Muscle of leg (tissue), 11 donors: ENCODE data around the gene DLGAP5. TPM values are rescaled to one million over a fixed set of nuclear protein-coding genes. Genes with fewer than 3 reads are reported as not detected.

Source experiments
- DNase-seq: peaks from one replicate; pipeline ENCODE4 v3.0.0; 2013
- H3K27ac ChIP-seq: one replicate; pipeline ENCODE4 v1.5.1; 2013; ENCODE audit warnings: mild to moderate bottlenecking, low read length, control low read depth
- H3K27me3 ChIP-seq: one replicate; pipeline ENCODE4 v1.6.1; 2013; ENCODE audit warnings: low read length; ENCODE audit not compliant: control insufficient read depth, insufficient read depth
- H3K36me3 ChIP-seq: one replicate; pipeline ENCODE4 v1.6.1; 2013; ENCODE audit warnings: low read length; ENCODE audit not compliant: control insufficient read depth, insufficient read depth
- H3K4me1 ChIP-seq: one replicate; pipeline ENCODE4 v1.6.1; 2013; ENCODE audit warnings: low read length; ENCODE audit not compliant: control insufficient read depth, insufficient read depth
- H3K4me3 ChIP-seq: one replicate; pipeline ENCODE4 v1.5.1; 2013; ENCODE audit warnings: low read length, control low read depth
- H3K9me3 ChIP-seq: replicated peaks from 2 replicates; pipeline ENCODE4 v1.6.1; 2013; ENCODE audit warnings: low read depth, low read length; ENCODE audit not compliant: control insufficient read depth
- WGBS: methylation state at CpG from one replicate; pipeline ENCODE4 v1.1.5; 2013; ENCODE audit warnings: missing lambda C conversion rate; ENCODE audit not compliant: insufficient coverage; 5-methylcytosine and 5-hydroxymethylcytosine counted together
- polyA plus RNA-seq, 8 donors: library from polyadenylated mRNA; unstranded; fragments of 120-200 nt; gene quantifications; one replicate each; pipeline versions ENCODE4 v1.2.1 to v1.2.3, GENCODE V29; 2013; ENCODE audit warnings: inconsistent platforms in 1 of 8, low replicate concordance in 1 of 8; ENCODE audit not compliant: insufficient read length in 8 of 8, insufficient read depth in 1 of 8
- total RNA-seq: library from RNA; stranded (reverse); fragments of 120-200 nt; gene quantifications from one replicate; pipeline ENCODE4 v1.2.4, GENCODE V29; 2013

The DLGAP5 gene
- total and polyA plus RNA-seq, 9 donors = 10.4 to 21.0 (median 13.4) TPM

DNA sequence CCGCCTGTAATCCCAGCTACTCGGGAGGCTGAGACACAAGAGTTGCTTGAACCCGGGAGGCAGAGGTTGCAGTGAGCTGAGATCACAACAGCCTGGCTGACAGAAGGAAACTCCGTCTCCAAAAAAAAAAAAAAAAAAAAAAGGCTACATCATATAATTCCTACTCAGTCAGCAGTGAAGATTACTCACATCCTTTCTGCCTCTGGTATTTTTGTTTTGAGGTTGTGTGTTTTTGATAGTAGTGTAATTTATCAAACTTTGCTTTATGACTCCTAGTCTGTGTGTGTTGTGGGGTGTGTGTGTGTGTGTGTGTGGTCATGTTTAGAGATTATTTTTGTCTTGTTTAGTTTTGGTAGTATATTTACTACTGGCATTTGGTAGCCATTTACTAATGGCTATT is 29.8 kb upstream of the DLGAP5 start:
- Histone ChIP-seq H3K27me3 (no peaks in the 10 kb centered on the region), H3K4me3 (no peak overlapping the region), H3K27ac (no peak overlapping the region), H3K9me3 (no peaks in the 10 kb centered on the region), H3K36me3 (no peaks in the 10 kb centered on the region), H3K4me1 (no peaks in the 10 kb centered on the region)
- DNase-seq = no peak
- WGBS = 82% methylated on average over 2 of the region's 4 CpGs

- H3K36me3 ChIP-seq = no peaks in the 10 kb centered on the region
- no peaks in the 10 kb centered on the region for H3K9me3 ChIP-seq
- WGBS = no CpG with 5 or more reads among the region's 1 CpG
- H3K4me3 ChIP-seq = no peak overlapping the region
- no peak overlapping the region for H3K27ac ChIP-seq
- H3K4me1 ChIP-seq = no peaks in the 10 kb centered on the region
- H3K27me3 ChIP-seq = no peaks in the 10 kb centered on the region
- no peak for DNase-seq
Observed at GRCh38 chr14:55220230-55220629, 28.8 kb upstream of the DLGAP5 start.

DNA sequence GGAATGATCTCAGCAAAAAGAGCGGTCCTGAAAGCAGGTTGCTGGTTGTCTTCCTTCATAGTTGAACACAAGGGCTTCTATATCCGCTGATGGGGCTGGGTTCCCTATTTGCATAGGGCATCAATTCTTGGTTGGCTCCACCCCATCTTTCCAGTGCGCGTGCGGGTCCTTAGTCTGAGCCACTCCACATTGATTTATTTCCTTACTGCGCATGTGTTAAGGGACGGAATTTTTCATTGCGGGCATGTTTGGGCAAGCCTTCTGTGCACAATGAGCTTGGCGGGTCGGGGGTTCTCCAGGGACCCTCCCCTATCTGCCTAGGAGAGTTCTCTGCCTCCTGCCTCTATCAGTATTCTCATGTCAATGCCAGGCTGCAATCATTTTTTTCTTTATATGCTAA is 21.2 kb upstream of the DLGAP5 start:
- no peak overlapping the region for H3K27ac ChIP-seq
- WGBS = 86% methylated on average over 10 of the region's 10 CpGs
- H3K9me3 ChIP-seq = no peaks in the 10 kb centered on the region
- H3K4me3 ChIP-seq = no peak overlapping the region
- DNase-seq = no peak
- H3K36me3 ChIP-seq = no peaks in the 10 kb centered on the region
- H3K27me3 ChIP-seq = no peaks in the 10 kb centered on the region
- no peaks in the 10 kb centered on the region for H3K4me1 ChIP-seq

DNA sequence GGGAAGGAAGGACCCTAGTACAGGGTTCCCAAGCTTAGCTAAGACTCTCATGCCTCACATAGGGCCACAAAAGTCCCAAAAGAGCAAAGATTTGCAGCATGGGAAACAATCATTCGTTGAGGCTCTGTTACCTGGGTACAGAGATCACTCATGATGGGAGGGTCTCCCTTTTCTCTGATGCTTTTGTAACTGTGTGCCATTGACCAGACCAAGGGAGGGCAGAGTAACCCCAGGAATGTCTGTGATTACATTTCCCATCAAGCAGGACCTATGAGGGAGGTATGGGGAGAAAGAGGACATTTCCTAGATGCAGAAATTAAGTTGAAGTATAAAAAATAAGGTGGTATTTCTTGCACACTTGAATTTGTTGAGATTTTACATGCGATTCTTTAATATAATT is 16.4 kb upstream of the DLGAP5 start:
- Histone ChIP-seq H3K9me3 (no peaks in the 10 kb centered on the region), H3K27me3 (no peaks in the 10 kb centered on the region), H3K4me1 (no peaks in the 10 kb centered on the region), H3K4me3 (no peak overlapping the region), H3K27ac (no peak overlapping the region), H3K36me3 (no peaks in the 10 kb centered on the region)
- WGBS = 71% methylated on average over 1 of the region's 2 CpGs
- no peak for DNase-seq

DNA sequence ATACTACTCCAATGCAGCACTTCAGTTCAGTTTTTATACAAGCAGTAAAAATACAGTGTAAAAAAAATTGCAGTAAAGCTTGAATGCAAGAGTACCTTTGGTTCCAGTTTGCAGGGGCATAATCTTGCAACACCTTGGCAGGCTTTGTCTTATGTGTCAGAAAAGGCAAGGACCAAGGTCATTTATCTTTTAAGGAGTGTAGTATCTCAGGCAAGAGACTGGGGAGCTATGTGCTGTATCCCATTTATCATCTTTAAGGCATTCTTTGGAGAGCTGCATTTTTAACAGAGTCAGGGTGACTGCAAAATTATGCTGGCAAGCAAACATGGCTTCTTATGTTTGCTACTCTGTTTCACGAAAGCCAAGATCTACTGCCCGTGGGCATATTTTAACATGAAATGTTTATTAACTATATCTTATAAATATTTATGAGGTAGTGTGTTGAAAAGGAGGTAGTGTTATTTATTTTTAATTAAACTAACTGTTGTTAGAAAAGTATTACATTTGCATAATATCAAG is 14.8 kb upstream of the DLGAP5 start:
- Histone ChIP-seq H3K4me1 (no peaks in the 10 kb centered on the region), H3K36me3 (no peaks in the 10 kb centered on the region), H3K4me3 (no peak overlapping the region), H3K27me3 (no peaks in the 10 kb centered on the region), H3K9me3 (no peaks in the 10 kb centered on the region), H3K27ac (no peak overlapping the region)
- no peak for DNase-seq
- no CpG with 5 or more reads among the region's 2 CpGs for WGBS

DNA sequence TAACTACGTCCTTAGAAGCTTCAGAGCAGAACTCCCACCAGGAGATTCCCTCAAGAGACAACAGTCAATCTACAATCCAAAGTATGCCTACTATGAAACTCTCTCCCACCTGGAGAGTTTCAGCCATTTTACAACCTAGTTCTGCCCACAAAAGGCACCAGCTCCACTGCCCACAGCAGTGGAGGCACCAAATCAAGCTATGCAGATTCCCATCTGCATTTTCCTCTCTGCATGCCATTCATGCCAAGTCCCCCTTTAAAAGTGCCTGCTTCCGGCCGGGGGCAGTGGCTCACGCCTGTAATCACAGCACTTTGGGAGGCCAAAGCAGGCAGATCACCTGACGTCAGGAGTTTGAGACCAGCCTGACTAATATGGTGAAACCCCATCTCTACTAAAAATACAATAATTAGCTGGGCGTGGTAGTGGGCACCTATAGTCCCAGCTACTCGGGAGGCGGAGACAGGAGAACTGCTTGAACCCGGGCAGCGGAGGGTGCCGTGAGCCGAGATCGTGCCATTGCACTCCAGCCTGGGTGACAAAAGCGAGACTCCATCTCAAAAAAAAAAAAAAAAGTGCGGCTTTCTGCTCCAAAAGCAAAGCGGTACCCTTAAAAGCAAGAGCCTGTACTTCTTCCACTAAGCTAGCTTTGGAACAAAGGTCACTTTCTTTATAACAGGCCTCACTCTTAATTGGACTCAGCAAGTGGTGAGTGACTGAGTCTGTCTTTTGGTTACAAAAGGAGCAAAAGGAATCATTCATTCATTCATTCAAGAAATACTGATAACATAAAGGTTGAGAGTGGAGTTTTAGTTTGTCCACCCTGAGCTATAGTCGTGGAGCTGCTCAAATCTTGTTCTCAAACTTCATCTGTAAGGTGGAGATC is 10.1 kb upstream of the DLGAP5 start:
- H3K36me3 ChIP-seq = no peaks in the 10 kb centered on the region
- no peaks in the 10 kb centered on the region for H3K4me1 ChIP-seq
- WGBS = 94% methylated on average over 9 of the region's 17 CpGs
- DNase-seq = no peak
- no peaks in the 10 kb centered on the region for H3K9me3 ChIP-seq
- H3K4me3 ChIP-seq = no peak overlapping the region
- no peak overlapping the region for H3K27ac ChIP-seq
- H3K27me3 ChIP-seq = no peaks in the 10 kb centered on the region

DNA sequence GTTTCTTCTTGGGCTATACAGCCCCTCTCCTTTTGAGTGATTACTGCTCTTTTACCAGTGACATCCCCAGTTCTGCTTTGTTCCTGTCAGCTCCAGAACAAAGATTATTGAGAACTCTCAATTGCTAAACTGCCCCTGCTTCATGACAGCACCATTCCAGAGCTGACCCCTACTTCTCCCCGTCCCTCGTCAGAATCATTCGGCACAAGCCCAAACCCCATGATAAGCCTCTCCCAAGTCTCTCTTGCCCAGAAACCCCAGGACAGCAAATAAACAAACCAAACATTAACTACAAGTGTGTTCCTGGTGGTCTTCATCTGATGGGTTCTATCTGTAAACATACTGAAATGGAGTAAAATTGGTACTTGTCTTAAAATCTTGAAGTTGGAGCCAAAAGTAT is 9.3 kb upstream of the DLGAP5 start:
- WGBS = no CpG with 5 or more reads among the region's 3 CpGs
- Histone ChIP-seq H3K36me3 (no peaks in the 10 kb centered on the region), H3K27me3 (no peaks in the 10 kb centered on the region), H3K4me1 (no peaks in the 10 kb centered on the region), H3K27ac (no peak overlapping the region), H3K4me3 (no peak overlapping the region), H3K9me3 (no peaks in the 10 kb centered on the region)
- no peak for DNase-seq

GRCh38 chr14:55198749-55199148 is 7.4 kb upstream of the DLGAP5 start:
- H3K4me3 ChIP-seq = no peak overlapping the region
- peak; percentile 18 for DNase-seq
- H3K27me3 ChIP-seq = no peaks in the 10 kb centered on the region
- no peaks in the 10 kb centered on the region for H3K4me1 ChIP-seq
- no peaks in the 10 kb centered on the region for H3K36me3 ChIP-seq
- H3K9me3 ChIP-seq = no peaks in the 10 kb centered on the region
- no peak overlapping the region for H3K27ac ChIP-seq
- 52% methylated on average over 2 of the region's 2 CpGs for WGBS

DNA sequence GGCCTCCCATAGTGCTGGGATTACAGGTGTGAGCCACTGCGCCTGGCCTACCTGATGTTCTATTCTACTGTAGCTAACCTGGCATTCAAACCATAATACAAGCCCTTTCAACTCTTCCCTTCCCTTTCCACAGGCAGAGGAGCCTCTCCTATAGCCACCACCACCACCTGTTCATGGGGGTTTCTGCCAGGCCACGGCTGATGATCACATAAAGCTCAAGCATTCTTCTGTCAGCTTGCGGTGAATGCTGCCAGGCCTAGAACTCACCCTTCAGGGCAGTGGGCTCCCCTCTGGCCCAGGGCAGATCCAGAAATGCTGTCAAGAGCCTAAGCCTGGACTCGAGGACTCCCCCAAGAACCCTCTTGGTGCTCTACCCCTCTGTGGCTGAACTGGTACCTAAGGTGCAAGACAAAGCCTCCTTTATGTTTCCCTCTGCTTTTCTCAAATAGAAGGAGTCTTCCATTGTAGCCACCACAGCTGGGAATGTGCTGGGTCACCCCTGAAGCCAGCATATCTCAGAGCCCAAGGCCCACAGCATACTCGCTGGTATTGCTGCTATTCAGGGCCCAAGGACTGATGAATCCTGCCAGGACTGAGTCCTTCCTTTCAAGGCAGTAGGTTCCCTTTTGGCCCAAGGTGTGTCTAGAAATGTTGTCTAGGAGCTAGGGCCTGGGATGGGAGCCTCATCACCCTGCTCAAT is 3.4 kb upstream of the DLGAP5 start:
- H3K9me3 ChIP-seq = no peaks in the 10 kb centered on the region
- peaks cover 7% of the 10 kb centered on the region for H3K4me1 ChIP-seq
- DNase-seq = no peak
- H3K36me3 ChIP-seq = no peaks in the 10 kb centered on the region
- H3K4me3 ChIP-seq = no peak overlapping the region
- no peak overlapping the region for H3K27ac ChIP-seq
- WGBS = 81% methylated on average over 5 of the region's 5 CpGs
- H3K27me3 ChIP-seq = no peaks in the 10 kb centered on the region

GRCh38 chr14:55192054-55192621 is 753 bp upstream of the DLGAP5 start:
- 100% methylated on average over 1 of the region's 11 CpGs for WGBS
- Histone ChIP-seq H3K36me3 (no peaks in the 10 kb centered on the region), H3K27ac (peak overlapping the region; percentile 81), H3K27me3 (no peaks in the 10 kb centered on the region), H3K9me3 (no peaks in the 10 kb centered on the region), H3K4me3 (peak overlapping the region; percentile 74), H3K4me1 (peaks cover 8% of the 10 kb centered on the region)
- DNase-seq = no peak
